Testis (tissue), 3 donors: Measurements from ENCODE around the gene MRPL4. TPM values are rescaled to one million over a fixed set of nuclear protein-coding genes. Genes with fewer than 3 reads are reported as not detected.
A peak's percentile ranks its signal among the peaks of the same experiment; 100 is the strongest.

Experiments
- DNase-seq: peaks from one replicate; pipeline ENCODE4 v3.0.0-alpha.2; 2019
- H3K27ac ChIP-seq, 2 donors: fragments of 200-600 bp; sonication (generic); one replicate each; pipeline ENCODE4 v1.5.1; 2019
- H3K27me3 ChIP-seq: fragments of 200-600 bp; sonication (generic); one replicate; pipeline ENCODE4 v1.5.1; 2019
- H3K36me3 ChIP-seq: fragments of 200-600 bp; sonication (generic); one replicate; pipeline ENCODE4 v1.5.1; 2017; ENCODE audit warnings: low read depth; ENCODE audit errors: missing control alignments
- H3K4me1 ChIP-seq: fragments of 200-600 bp; sonication (generic); one replicate; pipeline ENCODE4 v1.5.1; 2019
- H3K4me3 ChIP-seq, 2 donors: fragments of 200-600 bp; sonication (generic); one replicate each; pipeline ENCODE4 v1.5.1; 2017 to 2019
- H3K9me3 ChIP-seq: fragments of 200-600 bp; sonication (generic); one replicate; pipeline ENCODE4 v1.5.1; 2017
- CTCF ChIP-seq, 3 experiments: fragments of 450-650 bp in 2 of 3; fragments of 200-600 bp in 1 of 3; sonication (generic) in 1 of 3; IDR thresholded peaks; one replicate each; pipeline ENCODE4 v1.5.1; 2016 to 2019; ENCODE audit warnings: antibody characterized with exemption in 3 of 3, mild to moderate bottlenecking in 2 of 3, moderate library complexity in 1 of 3
- POLR2A ChIP-seq: fragments of 450-650 bp; IDR thresholded peaks from one replicate; pipeline ENCODE4 v1.6.1; 2017; ENCODE audit warnings: antibody characterized with exemption, mild to moderate bottlenecking, moderate library complexity
- WGBS, 2 donors: methylation state at CpG; one replicate each; pipeline ENCODE4 v1.1.5; 2018; 5-methylcytosine and 5-hydroxymethylcytosine counted together
- intact Hi-C: fragments of 100-400 bp; cut with DNase I; formaldehyde crosslinking; loops from one replicate; pipeline ENCODE4 v1.15.1; 2023; ENCODE audit warnings: low total_unique reads
- polyA plus RNA-seq: library from polyadenylated mRNA; stranded (reverse); fragments of 350-450 nt; fragmentation: Illumina TruSeq; extraction: RNeasy Lipid Tissue Mini Kit (QIAGEN cat#74804); gene quantifications from one replicate; pipeline ENCODE4 v1.2.3, GENCODE V29; 2014; ENCODE audit warnings: low read depth, low replicate concordance; ENCODE audit not compliant: insufficient read depth
- total RNA-seq, 2 donors: library from RNA; depleted of rRNA; stranded (reverse); fragments of >200 nt; gene quantifications; one replicate each; pipeline ENCODE4 v1.2.3, GENCODE V29; 2016

The MRPL4 gene
- total and polyA plus RNA-seq, 3 donors from 2014 or later, result 53.3 to 91.8 (median 63.5) TPM

GRCh38 chr19:10227026-10227971, 24.7 kb upstream of the MRPL4 start:
- peak; percentile 84 for DNase-seq
- peak overlapping the region in 1 of 2 donors; percentile 26 for H3K4me3 ChIP-seq
- H3K9me3 ChIP-seq, result no peaks in the 10 kb centered on the region
- H3K27ac ChIP-seq, result peak overlapping the region; percentile 84 to 87
- 30 to 40% methylated on average over 9 to 28 of the region's 28 CpGs for WGBS, 2 donors
- H3K4me1 ChIP-seq, result peaks cover 36% of the 10 kb centered on the region
- no peaks in the 10 kb centered on the region for H3K36me3 ChIP-seq
- TF ChIP-seq POLR2A (no peak), CTCF (IDR thresholded peaks at IDR 0.05) (peak in 1 of 3 experiments; percentile 15)
- no peaks in the 10 kb centered on the region for H3K27me3 ChIP-seq
- intact Hi-C loops, result no loop called here

- intact Hi-C loops, result no loop called here
Observed at GRCh38 chr19:10228393-10228792, 23.6 kb upstream of the MRPL4 start.

GRCh38 chr19:10228920-10229319, 23.1 kb upstream of the MRPL4 start:
- Histone ChIP-seq H3K36me3 (no peaks in the 10 kb centered on the region), H3K4me3 (no peak overlapping the region), H3K27ac (no peak overlapping the region), H3K9me3 (no peaks in the 10 kb centered on the region), H3K27me3 (no peaks in the 10 kb centered on the region), H3K4me1 (peaks cover 36% of the 10 kb centered on the region)
- WGBS, 2 donors, result 58 to 61% methylated on average over 2 of the region's 2 CpGs
- TF ChIP-seq CTCF (IDR thresholded peaks at IDR 0.05) (peak in 2 of 3 experiments; percentile 6 to 31), POLR2A (no peak)
- DNase-seq, result no peak
- intact Hi-C loops, result no loop called here

More at GRCh38 chr19:10228393-10228792, 23.6 kb upstream of the MRPL4 start:
- H3K9me3 ChIP-seq, result no peaks in the 10 kb centered on the region
- H3K4me3 ChIP-seq, result no peak overlapping the region
- no peaks in the 10 kb centered on the region for H3K36me3 ChIP-seq
- no peaks in the 10 kb centered on the region for H3K27me3 ChIP-seq
- WGBS, 2 donors, result 83 to 85% methylated on average over 5 of the region's 5 CpGs
- H3K27ac ChIP-seq, result peak overlapping the region; percentile 13 to 87
- H3K4me1 ChIP-seq, result peaks cover 36% of the 10 kb centered on the region
- DNase-seq, result no peak
- TF ChIP-seq POLR2A, result no peak

GRCh38 chr19:10230173-10230860, 21.7 kb upstream of the MRPL4 start:
- Histone ChIP-seq H3K27me3 (no peaks in the 10 kb centered on the region), H3K4me3 (peak overlapping the region; percentile 86 to 89), H3K9me3 (no peaks in the 10 kb centered on the region), H3K4me1 (peaks cover 36% of the 10 kb centered on the region), H3K27ac (peak overlapping the region; percentile 86 to 93), H3K36me3 (no peaks in the 10 kb centered on the region)
- TF ChIP-seq POLR2A (no peak), CTCF (IDR thresholded peaks at IDR 0.05) (no peak)
- intact Hi-C loops, result loop anchor here (10.0 kb wide), 1 partner anchor 296 kb away; the partner anchor contains the start of gene OLFM2
- peak; percentile 56 for DNase-seq
- 0% methylated on average over 1 to 70 of the region's 70 CpGs for WGBS, 2 donors
